Osteoblast (primary cell): ENCODE results near the gene TAS2R30. TPM values are rescaled to one million over a fixed set of nuclear protein-coding genes. Genes with fewer than 3 reads are reported as not detected.
"Not testable (repeated sequence)": the region's sequence is repeated elsewhere in the genome, so short reads cannot be mapped to it uniquely, and the experiment has no call there.

Experiments used
- DNase-seq: peaks from one replicate; pipeline ENCODE4 v3.0.0; 2011; ENCODE audit warnings: low spot score, mixed read lengths; ENCODE audit not compliant: insufficient read length; ENCODE audit errors: missing footprints
- H2AFZ ChIP-seq: 2 replicates; pipeline ENCODE4 v1.6.0; 2011; ENCODE audit warnings: mild to moderate bottlenecking, low read length
- H3K27ac ChIP-seq: 2 replicates; pipeline ENCODE4 v1.5.1; 2011; ENCODE audit warnings: mild to moderate bottlenecking, low read depth, low read length, moderate library complexity
- H3K27me3 ChIP-seq: 2 replicates; pipeline ENCODE4 v1.6.0; 2012; ENCODE audit warnings: mild to moderate bottlenecking, control low read depth, inconsistent platforms, low read length, moderate library complexity; ENCODE audit not compliant: insufficient read depth
- H3K36me3 ChIP-seq: 2 replicates; pipeline ENCODE4 v1.5.1; 2011; ENCODE audit warnings: mild to moderate bottlenecking, low read length, control low read depth, moderate library complexity; ENCODE audit not compliant: insufficient read depth
- H3K4me1 ChIP-seq: 2 replicates; pipeline ENCODE4 v1.5.1; 2011; ENCODE audit warnings: mild to moderate bottlenecking, low read length, control low read depth, moderate library complexity; ENCODE audit not compliant: insufficient read depth
- H3K4me2 ChIP-seq: 2 replicates; pipeline ENCODE4 v1.6.0; 2011; ENCODE audit warnings: mild to moderate bottlenecking, low read length; ENCODE audit not compliant: insufficient read depth
- H3K4me3 ChIP-seq: fragments of 200-600 bp; sonication (generic); 3 replicates; pipeline ENCODE4 v1.5.1; 2012; ENCODE audit warnings: mild to moderate bottlenecking, low read length, inconsistent platforms; ENCODE audit not compliant: insufficient read depth
- H3K79me2 ChIP-seq: 2 replicates; pipeline ENCODE4 v1.6.0; 2012; ENCODE audit warnings: mild to moderate bottlenecking, low read length, control low read depth, inconsistent platforms; ENCODE audit not compliant: insufficient read depth
- H3K9me3 ChIP-seq: 2 replicates; pipeline ENCODE4 v1.5.1; 2011; ENCODE audit warnings: low read depth, low read length, control low read depth
- H4K20me1 ChIP-seq: 2 replicates; pipeline ENCODE4 v1.6.0; 2012; ENCODE audit warnings: mild to moderate bottlenecking, low read length, control low read depth; ENCODE audit not compliant: insufficient read depth
- total RNA-seq: library from RNA; depleted of rRNA; stranded (reverse); fragments of >200 nt; gene quantifications from 2 replicates; pipeline ENCODE4 v1.2.3, GENCODE V29; 2012
- TF ChIP-seq, protein P1 (sequence below): IDR thresholded peaks from 2 replicates; pipeline ENCODE4 v1.5.1; 2011; ENCODE audit warnings: mild to moderate bottlenecking, low read depth, low read length, moderate library complexity; ENCODE audit errors: extremely low read depth

TAS2R30 gene
- total RNA-seq, 1 donor = 8.3 TPM

GRCh38 chr12:11133162-11133561 is 1.3 kb downstream of the TAS2R30 start:
- TF ChIP-seq, protein P1, sequence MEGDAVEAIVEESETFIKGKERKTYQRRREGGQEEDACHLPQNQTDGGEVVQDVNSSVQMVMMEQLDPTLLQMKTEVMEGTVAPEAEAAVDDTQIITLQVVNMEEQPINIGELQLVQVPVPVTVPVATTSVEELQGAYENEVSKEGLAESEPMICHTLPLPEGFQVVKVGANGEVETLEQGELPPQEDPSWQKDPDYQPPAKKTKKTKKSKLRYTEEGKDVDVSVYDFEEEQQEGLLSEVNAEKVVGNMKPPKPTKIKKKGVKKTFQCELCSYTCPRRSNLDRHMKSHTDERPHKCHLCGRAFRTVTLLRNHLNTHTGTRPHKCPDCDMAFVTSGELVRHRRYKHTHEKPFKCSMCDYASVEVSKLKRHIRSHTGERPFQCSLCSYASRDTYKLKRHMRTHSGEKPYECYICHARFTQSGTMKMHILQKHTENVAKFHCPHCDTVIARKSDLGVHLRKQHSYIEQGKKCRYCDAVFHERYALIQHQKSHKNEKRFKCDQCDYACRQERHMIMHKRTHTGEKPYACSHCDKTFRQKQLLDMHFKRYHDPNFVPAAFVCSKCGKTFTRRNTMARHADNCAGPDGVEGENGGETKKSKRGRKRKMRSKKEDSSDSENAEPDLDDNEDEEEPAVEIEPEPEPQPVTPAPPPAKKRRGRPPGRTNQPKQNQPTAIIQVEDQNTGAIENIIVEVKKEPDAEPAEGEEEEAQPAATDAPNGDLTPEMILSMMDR = no peak
- no peaks in the 10 kb centered on the region for H3K36me3 ChIP-seq
- H3K27me3 ChIP-seq = no peaks in the 10 kb centered on the region
- H3K4me3 ChIP-seq = no peak overlapping the region
- H2AFZ ChIP-seq = no peak overlapping the region
- peaks cover 16% of the 10 kb centered on the region for H4K20me1 ChIP-seq
- peaks cover 60% of the 10 kb centered on the region for H3K79me2 ChIP-seq
- no peaks in the 10 kb centered on the region for H3K4me1 ChIP-seq
- no peaks in the 10 kb centered on the region for H3K9me3 ChIP-seq
- H3K27ac ChIP-seq = no peak overlapping the region
- H3K4me2 ChIP-seq = no peak overlapping the region
- DNase-seq = no peak

GRCh38 chr12:11130999-11131398 is 3.4 kb downstream of the TAS2R30 start:
- no peak overlapping the region for H3K4me2 ChIP-seq
- H3K9me3 ChIP-seq = no peaks in the 10 kb centered on the region
- H3K27me3 ChIP-seq = no peaks in the 10 kb centered on the region
- no peak overlapping the region for H2AFZ ChIP-seq
- H3K4me1 ChIP-seq = no peaks in the 10 kb centered on the region
- H3K36me3 ChIP-seq = peaks cover 3% of the 10 kb centered on the region
- H3K27ac ChIP-seq = no peak overlapping the region
- TF ChIP-seq, protein P1 = no peak
- no peak for DNase-seq
- peaks cover 16% of the 10 kb centered on the region for H4K20me1 ChIP-seq
- H3K79me2 ChIP-seq = peaks cover 62% of the 10 kb centered on the region
- no peak overlapping the region for H3K4me3 ChIP-seq

DNA sequence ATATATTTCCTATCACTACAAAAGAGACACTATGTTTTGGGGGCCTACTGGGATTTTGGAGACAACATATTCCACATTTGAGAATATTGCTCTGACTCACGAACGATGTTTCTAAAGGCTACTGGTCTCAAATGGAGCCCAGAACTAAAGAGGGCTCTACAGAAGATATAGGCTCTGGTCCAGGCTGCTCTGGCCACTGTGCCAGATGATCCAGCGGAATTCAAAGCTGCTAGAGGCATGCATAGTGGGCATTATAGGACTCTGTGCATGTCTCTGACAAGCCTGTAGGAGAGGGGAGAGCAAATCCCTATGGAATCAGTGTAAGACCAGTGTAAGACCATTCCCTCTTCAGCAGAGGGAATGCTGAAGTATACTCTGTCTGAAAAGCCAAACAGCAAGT is 4.1 kb downstream of the TAS2R30 start:
- no peak overlapping the region for H2AFZ ChIP-seq
- peaks cover 3% of the 10 kb centered on the region for H3K36me3 ChIP-seq
- DNase-seq = no peak
- H3K79me2 ChIP-seq = peaks cover 58% of the 10 kb centered on the region
- H3K4me1 ChIP-seq = no peaks in the 10 kb centered on the region
- TF ChIP-seq, protein P1 = no peak
- no peak overlapping the region for H3K27ac ChIP-seq
- H4K20me1 ChIP-seq = peaks cover 16% of the 10 kb centered on the region
- H3K9me3 ChIP-seq = no peaks in the 10 kb centered on the region
- H3K27me3 ChIP-seq = no peaks in the 10 kb centered on the region
- H3K4me3 ChIP-seq = no peak overlapping the region
- no peak overlapping the region for H3K4me2 ChIP-seq

GRCh38 chr12:11114130-11114529 is 20.3 kb downstream of the TAS2R30 start:
- H3K79me2 ChIP-seq = peaks cover 88% of the 10 kb centered on the region
- not testable (repeated sequence) for H3K4me1 ChIP-seq, DNase-seq, H3K4me2 ChIP-seq, H3K9me3 ChIP-seq, H4K20me1 ChIP-seq, H2AFZ ChIP-seq, H3K36me3 ChIP-seq, H3K4me3 ChIP-seq, H3K27me3 ChIP-seq, H3K27ac ChIP-seq

GRCh38 chr12:11111213-11111612 is 23.2 kb downstream of the TAS2R30 start:
- H3K27ac ChIP-seq, H4K20me1 ChIP-seq, H3K36me3 ChIP-seq, H2AFZ ChIP-seq, H3K27me3 ChIP-seq, H3K4me3 ChIP-seq, H3K4me1 ChIP-seq, H3K4me2 ChIP-seq, DNase-seq, H3K9me3 ChIP-seq: not testable (repeated sequence)
- peaks cover 87% of the 10 kb centered on the region for H3K79me2 ChIP-seq
